HG02623 (cell line): ENCODE measurements around the gene FAM120A.

Experiments
- ATAC-seq: cut with Tn5 transposase; IDR thresholded peaks from one replicate; pipeline ENCODE4 v1.9.1; 2021; ENCODE audit warnings: moderate library complexity; ENCODE audit not compliant: unreplicated experiment

Gene FAM120A

DNA sequence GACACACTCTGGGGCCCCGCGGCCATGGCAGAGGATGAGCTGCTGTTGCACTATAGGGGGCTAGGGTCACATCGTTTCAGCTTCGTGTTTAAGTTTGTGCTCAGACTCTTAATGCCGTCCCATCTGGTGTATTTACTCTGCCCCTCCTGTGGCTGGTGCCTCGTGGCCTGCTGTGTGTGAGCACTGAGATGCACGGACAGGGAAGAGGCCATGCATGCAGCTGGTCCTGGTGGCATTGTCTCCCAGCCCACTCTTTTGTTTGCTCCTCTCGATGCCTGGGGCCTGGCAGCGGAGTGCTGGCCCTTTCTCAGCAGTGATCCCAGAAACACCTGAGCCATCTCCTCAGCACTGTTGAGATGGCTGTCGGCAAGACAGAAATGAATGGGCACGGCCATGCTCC lies 94.9 kb downstream of the FAM120A start:
- no peak for ATAC-seq

DNA sequence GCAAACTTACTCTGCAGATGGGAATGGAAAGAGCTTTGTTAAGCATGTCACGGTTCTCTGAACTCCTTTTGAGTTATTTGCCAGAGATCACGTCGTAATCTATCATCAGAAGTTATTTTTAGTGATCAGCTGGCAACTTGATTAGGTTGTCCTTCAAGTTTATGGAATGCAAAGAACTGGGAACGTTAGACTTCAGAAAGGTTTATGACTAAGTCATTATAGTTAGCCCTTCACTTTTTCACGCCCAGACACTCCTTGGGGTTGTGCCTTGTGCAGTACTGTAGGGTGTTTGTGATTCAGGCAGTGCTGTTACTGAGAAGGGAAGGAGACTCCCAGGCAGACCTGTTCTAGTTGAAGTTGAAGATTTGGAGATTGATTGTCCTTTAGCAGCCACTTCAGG lies 98.1 kb downstream of the FAM120A start:
- no peak for ATAC-seq

DNA sequence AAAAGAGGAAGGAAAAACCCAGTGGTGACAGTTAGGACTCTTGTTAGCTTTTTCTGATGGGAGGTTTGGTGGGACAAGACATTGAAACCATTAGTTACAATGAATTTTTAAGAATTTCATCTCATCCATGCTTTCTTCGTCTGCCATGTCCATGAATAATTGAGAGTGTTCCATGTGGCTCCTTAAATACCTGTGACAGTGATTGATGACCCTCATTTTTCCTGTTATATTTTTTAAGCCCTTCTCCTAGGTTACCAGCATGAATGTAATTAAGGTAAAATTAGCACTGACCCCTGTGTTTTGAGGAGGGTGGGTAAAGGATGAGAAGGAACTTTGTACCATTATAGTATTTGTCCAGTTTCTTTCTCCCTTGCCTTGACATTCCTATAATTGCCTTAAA lies 101.4 kb downstream of the FAM120A start:
- no peak for ATAC-seq

DNA sequence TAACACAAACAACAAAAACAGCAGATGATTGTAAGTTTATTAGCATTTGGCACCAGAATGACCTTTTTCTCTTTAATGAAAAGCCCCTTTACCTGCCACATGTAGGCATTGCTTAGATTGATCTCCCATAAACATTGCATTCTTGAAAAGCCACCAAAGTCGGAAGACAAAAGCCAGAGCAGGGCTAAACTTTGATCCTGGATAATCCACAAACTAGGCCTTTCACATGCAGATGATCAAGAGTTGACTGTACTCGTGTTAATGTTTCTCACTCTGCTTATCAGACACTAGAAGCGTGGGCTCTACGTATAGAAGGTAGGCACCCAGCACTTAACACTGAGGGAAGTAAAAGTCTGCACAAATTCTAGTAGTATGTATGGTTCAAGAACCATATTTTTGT lies 103.9 kb downstream of the FAM120A start:
- ATAC-seq: no peak

DNA sequence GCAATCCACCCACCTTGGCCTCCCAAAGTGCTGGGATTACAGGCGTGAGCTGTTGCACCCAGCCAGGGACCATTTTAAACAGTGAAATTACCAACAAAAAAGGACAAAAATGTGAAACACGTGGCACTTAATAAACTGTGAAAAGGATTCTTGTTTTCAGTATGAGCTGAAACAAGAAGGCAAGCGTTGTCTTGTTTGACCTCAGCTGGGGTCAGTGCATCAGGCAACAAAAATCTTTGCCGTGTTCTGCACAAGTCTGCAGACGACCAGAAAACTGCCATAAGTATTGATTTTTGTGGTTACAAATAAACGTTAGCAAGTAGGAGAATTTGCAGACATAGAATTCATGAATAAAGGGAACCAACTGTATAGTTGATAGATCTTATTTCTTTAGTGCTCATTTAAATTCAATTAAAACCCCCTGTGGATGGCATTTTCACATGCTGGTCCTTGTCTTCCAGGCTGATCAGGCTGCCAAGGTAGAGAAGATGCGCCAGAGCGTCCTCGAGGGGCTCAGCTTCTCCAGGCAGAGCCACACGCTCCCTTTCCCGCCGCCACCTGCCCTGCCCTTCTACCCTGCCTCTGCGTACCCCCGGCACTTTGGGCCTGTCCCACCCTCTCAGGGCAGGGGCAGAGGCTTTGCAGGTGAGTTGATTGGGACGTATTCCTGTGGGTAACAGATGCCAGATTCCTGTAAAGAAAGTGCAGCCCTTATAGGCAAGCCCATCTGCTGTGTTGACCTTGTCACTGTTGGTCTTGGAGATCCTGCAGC lies 106.1 kb downstream of the FAM120A start:
- ATAC-seq: no peak

DNA sequence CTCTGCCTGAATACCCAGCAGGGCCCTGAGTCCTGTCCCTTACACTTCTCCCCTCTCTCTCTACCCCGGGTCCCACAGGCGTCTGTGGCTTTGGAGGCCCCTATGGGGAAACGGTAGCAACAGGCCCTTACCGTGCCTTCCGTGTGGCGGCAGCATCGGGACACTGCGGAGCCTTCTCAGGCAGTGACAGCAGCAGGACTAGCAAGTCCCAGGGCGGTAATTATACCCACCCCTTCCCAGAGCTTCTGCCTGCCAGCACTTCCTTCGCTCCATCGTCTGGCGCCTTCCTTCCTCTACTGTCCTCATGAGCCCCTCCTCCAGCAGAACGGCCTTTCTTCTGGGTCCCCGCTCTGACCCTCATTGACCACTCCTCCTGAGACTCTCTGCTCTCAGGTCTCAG lies 107.0 kb downstream of the FAM120A start:
- ATAC-seq: no peak

DNA sequence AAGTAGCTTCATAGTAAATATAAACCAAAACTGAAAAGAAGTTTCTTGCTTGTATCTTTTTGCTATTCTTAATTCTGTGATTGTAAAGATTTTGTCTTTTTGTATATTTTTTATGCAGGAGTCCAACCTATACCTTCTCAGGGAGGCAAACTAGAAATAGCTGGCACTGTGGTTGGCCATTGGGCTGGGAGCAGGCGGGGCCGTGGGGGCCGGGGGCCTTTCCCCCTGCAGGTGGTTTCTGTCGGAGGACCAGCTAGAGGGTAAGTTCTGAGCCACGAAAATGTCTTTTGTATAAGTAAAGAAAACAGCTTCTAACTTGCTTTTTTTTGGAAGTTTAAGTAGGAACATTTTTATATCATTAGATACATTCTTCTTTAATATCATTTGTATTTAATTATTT lies 109.5 kb downstream of the FAM120A start:
- ATAC-seq: no peak

DNA sequence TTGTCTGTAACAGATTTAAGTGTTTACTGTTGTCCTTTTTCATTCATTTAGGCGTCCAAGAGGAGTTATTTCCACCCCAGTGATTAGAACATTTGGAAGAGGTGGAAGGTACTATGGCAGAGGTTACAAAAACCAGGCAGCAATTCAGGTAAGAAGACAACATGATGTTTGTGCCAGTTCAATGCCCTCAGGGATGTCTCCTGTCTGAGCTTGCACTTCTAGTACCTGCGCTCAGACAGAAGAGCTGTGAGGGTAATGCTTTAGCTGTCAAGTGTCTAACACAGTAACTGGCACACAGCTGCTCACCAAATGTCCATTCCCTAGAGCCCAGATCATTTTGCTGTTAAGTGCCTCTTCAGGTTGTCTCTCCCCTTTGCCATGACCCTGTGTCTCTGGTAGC lies 110.7 kb downstream of the FAM120A start:
- no peak for ATAC-seq

DNA sequence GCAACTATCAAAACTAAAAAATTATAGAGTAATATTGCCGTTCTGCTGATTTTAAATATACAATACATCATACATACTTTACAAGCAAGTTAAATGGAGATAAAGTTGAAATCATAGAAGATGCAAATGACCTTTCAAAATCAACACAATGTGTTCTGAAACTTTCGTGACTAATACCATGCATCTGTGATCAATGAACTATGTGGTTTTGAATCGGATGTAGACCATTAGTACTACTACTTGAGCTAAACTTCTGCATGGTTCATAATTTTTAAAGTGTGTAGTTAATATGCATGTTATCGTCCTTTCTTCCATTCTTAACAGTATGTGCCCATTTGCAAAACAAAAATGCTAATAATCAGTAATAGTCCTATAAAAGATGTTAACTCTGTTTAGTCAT lies 113.6 kb downstream of the FAM120A start:
- ATAC-seq: no peak

DNA sequence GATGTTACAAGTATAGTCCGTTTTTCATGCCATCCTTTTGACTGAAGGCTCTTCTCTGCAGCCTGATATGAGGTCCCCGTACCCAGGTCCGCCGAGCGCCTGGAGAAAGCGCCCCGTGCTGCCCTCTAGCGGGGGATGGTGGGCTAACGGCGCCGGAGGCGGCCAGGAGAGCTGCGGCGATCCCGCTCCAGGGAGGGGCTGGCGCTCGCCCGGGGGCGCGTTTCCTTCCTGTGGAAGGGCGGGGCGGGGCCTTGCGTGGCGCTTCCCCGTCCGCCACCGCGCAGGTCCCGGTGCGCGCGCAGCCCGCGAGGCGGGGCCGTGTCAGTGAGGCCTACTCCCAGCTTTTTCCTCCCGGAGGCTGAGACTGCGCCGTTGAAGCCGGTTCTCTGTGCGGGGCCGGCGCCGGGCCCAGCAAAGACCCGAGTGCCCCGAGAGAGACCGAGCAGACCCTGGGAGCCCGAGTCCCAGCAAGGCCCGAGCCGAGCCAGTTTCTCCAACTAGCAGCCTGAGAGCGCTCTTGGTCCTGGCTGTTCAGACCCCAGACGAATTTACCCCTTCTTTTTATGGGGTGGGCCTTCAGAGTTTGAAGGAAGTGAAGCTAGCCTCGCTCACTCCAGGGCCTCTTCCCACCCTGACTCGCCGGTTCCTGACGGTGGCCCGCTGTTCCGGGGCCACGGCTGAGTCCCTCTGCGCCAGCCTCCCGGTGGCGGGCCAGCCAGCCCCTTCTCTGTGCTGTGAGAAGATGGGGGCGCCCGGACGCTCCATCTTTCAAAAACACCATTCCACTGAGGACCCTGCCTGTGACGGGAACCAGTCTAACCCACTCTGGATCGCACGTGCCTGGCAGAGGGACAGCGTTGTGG lies 115.2 kb downstream of the FAM120A start:
- peak; percentile 83 for ATAC-seq

DNA sequence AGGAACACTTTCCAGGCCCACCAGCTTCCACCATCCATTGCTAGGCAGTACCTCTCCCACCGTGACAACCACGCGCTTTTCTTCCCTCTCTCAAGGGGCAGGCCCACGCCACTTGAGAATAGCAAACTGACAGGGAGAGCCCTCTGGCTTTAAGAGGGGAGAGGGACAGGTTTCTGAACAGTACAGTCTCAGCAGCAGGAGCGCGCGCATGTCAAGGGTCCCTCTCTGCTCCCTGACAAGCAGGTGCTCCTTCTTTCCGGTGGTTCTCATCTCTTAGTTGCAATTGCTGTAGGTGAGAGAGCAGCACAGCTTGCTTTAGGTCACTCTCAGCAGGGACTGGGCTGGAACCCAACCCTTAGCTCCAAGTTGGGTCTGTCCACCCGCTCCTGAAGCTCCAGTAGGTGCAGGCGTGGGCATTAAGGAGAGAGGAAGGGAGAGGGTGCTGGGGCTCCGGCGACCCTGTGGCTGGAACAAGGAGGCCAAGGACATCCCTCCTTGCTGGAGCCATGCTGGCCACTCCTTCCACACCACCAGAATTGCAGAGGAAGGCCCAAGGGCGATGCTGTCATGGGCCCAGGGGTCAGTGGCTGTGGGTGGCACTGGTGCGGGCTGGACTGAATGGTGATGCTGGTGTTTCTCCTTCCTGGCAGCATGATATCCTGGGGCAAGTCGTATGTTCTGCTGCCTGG lies 115.9 kb downstream of the FAM120A start:
- no peak for ATAC-seq

DNA sequence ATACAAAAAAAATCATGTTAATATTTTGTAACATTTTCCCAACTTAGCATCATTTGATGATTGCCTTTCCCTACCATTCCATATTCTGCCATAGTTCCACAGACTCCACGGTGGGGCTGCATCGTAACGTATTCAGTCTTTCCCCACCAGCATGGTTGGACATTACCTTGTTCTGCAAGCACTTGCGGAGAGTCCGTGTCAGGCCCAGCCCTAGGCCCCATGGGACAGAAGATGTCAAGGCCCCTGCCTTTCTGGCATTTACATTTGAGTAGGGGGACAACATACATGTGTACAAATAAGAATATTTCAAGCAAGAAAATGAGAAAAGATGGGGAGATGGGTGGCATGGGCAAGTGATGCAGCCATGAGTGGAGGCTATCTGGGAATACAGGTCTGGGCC lies 116.7 kb downstream of the FAM120A start:
- ATAC-seq: no peak

DNA sequence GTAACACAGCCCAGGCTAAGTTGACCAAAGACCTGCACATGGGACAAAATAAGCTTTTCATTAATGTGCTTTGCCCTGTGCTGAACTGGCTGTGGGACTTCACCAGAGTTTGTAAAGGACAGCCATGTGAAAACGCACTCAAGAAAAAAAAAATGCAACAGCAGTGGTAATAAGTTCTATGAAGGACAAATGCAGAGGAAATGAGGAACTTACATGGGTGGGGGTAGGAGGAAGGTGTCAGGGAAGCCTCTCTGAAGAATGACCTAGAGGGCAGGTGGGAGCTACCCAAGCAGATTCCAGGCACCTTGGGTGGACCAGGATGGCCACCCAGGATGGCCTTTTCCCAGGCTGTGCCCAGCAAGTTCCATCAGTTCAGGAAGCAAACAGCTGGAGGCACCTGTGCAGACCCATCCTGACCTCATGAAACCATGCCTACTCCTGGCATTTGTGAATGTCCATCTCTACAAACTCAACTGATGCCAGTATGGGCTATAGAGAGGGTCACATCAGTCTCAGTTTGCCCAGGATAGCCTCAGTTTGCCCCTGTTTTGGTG lies 118.2 kb downstream of the FAM120A start:
- no peak for ATAC-seq

DNA sequence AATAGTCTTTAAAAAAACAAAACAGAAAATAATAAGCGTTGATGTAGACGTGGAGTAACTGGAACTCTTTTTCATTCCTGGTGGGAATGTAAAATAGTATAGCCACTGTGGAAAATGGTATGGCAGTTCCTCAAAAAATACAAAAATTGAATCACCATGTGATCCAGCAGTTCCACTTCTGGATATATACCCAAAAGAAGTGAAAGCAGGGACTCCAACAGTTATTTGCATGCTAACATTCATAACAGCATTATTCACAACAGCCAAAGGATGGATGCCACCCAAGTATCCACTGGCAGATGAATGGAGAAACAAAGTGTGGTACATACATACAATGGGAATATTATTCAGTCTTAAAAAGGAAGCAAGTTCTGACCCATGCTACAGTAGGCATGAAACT lies 120.7 kb downstream of the FAM120A start:
- ATAC-seq: no peak

DNA sequence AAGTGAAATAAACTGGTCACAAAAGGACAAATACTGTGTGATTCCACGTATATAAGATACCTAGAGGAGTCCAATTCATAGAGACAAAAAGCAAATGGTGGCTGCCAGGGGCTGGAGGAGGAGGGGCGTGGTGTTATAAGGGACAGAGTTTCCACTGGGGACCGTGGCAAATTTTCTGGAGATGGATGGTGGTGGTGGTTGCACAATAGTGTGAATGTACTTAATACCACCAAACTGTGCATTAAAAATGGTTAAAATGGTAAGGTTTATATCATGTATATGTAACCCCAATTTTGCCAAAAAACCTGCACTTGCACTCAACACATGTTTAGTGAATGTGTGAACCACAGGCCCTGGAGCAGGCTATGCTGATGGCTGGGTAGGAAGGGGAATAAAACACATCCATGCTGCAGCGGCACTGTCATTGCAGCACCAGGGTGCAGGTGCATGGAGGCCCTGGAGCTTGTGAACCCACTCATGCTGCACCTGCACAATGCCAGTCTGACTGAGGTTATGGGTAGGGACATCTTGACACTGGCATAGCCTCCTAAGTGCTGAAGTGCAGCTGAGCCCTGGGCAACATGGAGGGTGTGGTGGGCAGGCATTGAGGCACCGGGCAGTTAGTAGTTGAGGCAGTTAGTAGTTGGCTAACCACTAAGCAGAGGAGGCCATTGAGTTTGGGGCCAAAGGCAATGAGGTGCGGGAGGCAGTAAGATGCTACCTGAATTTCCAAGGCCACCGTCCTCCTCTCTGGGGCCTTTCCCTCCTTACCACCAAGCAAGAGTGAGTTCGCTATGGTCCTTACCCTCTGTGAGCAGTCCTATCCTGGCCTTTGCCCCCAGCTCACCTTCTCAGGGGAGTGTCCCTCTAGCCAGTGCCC lies 121.4 kb downstream of the FAM120A start:
- ATAC-seq: no peak

DNA sequence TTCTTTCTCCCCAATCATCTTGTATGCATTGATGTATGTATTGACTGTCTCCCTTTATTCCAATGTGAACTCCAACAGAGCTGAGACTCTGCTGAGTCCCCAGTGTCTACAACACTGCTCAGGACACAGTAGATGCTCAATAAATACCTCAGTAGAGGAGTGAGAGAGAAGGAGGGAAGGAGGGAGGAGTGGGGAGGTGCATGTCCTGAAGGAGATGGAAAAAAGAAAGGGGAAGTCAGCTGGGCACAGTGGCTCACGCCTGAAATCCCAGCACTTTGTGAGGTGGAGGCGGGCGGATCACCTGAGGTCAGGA lies 122.0 kb downstream of the FAM120A start:
- no peak for ATAC-seq

DNA sequence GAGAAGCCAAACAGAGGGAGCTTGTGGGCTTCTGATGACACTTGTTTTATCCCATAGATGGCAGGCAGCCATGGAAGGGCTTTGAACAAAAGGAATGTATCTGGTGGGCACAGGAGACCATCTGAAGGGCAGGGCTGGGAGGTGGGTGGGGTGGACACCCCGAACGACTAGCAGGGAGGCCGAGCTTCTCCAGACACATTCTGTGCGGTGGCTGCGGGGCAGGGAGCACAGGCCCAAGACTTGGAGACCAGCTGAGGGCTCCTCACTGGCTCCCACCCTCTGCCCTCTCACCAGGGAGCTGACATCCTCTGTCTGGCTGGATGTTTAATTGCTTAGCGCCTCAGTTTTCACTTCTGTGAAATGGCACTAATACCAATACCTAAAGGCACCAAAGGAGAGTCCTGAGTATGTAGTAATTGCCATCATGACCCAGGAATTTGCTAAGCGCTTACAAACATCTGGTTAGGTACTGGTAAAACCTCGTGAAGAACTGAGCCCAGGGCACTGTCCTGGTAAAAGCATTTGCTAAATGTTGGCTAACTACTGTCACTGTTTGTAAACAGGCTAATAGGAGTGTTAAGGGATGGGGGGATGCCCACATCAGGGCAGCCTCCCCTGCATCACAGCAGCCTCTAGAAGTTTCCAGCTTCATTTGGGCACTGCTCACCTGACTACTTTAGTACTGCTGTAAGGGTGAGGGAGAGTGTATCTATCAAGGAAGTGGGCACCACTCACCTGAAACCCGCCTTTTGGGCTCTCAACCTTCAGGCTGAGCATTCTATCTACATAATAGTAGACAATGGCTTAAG lies 122.8 kb downstream of the FAM120A start:
- ATAC-seq: no peak

DNA sequence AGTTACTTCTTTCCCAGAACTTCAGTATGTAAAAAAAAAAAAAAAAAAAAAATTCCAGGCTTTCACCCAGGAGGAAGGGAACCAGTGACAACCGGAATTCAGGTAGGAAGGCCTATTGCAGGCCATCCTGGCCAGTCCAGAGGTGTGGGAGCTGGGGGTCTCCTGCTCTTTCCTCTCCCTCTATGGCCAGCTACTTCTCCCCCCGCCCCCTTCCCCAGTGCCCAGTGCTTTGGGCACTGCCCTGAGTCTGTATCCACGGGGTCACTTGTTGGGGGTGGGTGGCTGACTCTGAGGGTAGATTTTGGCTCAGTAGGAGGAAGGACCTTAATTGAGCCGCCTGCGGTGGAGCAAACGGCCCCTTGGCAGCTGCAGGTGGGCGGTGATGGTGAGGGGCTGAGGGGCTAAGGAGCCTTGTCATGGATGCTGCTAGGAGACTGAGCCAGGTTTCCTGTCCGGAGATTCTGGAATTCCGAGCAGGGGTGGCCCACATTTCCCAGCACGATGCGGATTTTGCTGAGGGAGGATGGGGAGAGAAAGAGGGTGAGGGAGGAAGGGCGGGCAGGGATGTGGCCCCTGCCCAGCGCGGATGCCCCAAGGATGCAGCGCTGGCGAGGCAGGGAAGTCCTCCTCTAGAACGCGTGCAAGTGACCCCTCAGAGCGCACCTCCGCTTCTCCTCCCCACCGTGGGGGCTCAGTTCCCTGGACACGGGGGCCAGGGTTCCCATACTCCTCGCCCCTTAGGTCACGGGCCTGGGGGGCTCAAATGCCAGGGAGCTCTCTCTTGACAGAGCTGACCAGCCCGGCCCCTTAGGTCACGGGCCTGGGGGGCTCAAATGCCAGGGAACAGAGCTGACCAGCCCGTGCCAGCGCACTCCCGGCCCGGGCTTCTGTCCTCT lies 123.7 kb downstream of the FAM120A start:
- ATAC-seq: no peak

DNA sequence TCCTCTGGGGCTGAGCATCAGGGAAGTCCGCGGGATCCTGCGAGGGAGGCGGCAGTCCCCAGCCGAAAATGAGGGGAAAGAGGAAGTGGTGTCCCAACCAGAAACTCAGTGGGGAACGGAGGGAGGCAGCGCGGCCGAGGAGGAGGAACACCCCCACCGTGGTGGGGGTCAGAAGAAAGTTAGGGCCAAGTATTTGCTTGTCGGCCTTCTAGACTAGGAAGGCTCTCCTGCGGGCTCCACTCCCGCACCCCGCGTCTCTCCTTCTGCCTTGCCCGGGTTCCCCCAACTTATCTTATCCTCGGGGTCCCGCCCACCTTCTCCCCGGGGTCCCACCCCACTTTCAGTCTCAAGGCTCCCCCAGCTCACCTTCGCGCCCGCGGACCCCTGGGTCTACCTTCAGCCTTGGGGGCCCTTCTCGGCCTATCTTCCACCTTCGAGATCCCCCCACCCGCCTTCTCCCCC lies 124.3 kb downstream of the FAM120A start:
- no peak for ATAC-seq
